Activated T-helper 1 cell treated with Interleukin-2 at 50 U/mL for 16 hours (primary cell): Measurements from ENCODE around the gene NCOR2.

Source experiments
- DNase-seq: peaks from one replicate; pipeline ENCODE4 v3.0.0-alpha.2; 2020; ENCODE audit warnings: low read depth

The NCOR2 gene

DNA sequence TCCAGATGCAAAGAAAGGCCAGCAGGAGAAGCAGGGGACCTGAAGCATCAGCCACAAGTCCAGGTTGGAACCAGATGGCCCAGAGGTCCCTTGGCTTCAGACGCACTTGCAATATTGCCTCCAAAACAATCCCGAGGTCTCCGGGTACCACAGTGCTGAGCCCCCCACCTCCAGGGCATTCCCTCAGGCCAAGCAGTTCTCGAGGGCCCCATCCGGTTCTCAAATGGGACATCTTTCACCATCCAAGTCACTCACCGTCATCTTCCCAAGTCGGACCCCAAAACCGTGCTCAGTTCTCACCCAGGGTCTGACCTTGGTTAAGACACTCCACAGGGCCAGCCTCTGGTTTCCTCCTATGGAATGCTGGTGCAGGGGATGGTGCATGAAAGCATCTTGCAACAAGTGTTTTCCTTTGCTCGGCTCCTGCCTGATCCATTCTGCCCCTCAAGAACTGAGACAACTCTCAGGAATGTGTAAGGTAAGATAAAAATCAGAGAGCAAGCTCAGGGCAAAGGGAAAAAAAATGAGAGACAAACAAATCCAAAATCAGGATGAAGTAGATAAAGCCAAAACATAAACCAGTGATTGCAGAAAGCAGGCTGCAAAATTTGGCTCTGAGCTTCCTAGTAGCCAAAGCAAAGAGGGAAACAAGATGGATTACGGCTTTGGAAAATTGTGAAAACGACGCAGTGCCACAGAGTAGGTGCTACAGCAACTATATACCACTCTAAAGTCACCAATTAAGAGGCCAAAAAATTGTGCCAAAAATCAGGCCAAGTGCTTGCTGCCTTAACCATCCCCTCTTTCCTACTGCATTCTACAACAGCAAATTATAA is 8.0 kb downstream of the NCOR2 start:
- no peak for DNase-seq

DNA sequence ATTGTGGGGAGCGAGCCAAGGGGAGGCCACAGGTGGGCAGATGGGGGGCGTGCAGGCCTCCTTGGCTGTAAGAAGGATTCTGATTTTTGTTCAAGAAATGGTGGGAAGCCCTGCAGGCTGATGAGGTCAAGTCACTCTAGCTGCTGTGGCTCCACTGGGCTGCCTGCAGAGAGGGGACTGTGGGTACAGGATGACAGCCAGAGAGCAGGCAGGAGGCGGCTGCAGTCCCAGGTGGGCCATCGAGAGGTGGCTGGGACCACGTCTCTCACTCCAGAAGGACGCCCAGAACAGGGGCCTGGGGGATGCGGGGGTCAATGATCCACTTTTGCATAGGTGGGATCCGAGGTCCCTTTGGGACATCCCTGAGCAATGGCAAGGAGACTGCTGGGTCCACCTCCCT is 9.1 kb downstream of the NCOR2 start:
- DNase-seq = no peak

DNA sequence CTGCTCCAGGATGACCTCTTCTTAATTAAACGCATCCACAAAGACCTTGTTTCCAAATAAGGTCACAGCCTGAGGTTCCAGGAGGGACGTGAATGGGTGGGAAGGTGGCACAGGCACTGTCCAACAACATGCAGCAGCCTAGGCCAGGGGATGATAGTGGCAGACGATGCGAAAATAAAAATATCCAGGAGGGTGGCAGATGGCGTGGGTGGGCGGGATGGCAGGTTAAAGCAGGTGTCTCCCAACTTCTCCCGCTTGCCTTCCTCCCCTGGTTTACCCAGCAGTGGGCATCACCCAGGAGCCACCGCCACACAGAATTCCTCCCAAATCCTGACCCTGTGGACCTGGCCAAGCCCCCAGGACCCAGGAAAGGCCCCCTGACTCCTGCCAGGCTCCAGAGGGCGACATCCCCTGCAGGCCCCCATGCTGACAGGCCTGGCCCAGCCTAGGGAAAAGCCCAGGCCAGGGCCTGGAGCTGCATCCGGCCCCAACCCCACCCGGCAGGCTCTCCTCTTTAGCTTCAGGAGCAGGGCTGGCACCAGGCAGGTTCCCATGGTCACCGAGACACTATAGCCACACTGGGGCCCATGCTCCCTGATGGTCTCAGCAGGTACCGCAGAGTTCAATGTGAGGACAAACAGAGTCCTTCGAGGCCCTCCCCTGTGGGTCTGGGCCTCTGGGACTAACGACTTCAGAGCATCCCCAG is 9.7 kb downstream of the NCOR2 start:
- no peak for DNase-seq

DNA sequence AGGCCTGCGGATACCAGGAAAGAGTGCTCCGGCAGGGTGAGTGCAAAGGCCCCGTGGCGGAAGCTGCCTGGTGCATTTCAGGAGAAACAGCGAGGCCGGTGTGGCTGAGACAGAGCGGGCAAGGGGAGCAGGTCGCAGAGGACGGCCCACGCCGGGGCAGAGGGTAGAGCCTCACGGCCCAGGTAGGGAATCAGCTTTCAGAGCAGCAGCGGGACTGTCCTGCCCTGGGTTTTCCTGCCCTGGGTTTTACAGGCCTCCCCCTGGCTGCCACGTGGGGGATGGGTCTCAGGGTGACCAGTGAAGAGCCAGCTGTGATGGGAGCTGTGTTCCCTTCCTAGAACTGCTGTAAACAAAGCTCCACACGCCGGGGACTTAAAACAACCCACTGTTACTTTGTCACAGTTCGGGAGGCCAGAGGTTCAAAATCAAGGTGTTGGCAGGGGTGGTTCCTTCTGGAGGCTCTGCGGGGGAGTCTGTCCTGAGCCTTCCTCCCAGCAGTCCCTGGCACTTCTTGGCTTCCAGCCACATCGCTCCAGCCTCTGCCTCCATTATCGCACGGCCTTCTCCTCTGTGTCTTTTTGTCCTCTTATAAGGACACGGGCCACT is 10.4 kb downstream of the NCOR2 start:
- no peak for DNase-seq

DNA sequence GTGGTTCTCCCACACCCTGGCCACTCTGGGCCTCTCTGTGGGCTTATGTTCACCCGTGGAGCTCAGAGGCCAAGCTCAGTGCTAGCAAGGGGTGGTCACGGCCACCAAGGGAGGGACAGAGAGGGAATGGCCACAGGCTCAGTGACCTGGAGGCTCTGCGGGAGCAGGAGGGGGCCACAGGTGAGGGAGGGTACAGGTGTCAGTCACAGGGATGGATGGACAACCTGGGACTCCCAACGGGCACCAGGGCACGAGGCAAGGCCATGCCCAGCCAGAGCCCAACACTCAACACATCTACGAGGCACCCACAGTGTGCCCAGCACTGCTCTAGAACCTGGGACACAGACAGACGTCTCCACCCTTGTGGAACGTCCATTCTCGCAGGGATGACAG is 11.3 kb downstream of the NCOR2 start:
- DNase-seq = no peak

DNA sequence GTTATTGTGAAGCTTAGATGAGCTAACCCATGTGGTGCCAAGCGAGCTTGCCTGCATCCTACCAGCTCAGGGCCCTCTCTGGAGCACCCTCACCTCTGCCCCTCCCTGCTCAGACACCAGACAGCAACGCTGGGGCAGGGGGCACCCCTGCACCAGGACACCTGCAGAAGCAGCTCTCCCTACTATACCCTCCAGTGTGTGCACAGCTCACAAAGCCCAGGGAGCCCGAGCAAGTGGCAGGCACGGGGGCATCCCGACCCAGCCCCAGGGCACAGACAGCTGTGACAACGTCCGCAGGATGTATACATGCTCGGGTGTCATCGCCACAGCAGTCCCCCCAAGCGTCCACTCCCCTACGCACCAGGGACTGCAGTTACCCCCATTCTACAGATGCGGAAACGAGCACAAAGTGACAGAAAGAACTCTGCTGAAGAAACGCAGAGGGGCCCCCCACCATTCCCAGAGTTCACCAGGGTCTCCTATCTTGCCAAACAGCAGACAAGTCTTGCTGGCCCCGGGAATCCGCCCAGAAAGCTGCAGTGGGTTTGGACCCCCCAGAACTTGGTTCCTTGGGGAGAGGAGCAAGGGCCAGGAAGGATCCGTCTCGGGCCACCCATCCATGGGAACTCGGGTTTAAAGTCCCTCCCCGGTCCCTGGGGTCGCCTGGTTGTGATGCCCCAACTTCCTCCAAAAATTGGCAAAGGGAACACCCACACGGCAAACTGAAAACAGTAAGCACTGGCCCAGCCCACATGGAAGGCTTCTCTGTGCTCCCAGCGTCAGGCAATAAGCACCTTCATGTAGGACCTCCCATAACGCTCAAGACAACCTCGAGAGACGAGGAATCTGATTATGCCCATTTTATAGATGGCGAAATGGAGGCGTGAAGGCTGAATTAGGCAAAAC is 12.0 kb downstream of the NCOR2 start:
- no peak for DNase-seq

DNA sequence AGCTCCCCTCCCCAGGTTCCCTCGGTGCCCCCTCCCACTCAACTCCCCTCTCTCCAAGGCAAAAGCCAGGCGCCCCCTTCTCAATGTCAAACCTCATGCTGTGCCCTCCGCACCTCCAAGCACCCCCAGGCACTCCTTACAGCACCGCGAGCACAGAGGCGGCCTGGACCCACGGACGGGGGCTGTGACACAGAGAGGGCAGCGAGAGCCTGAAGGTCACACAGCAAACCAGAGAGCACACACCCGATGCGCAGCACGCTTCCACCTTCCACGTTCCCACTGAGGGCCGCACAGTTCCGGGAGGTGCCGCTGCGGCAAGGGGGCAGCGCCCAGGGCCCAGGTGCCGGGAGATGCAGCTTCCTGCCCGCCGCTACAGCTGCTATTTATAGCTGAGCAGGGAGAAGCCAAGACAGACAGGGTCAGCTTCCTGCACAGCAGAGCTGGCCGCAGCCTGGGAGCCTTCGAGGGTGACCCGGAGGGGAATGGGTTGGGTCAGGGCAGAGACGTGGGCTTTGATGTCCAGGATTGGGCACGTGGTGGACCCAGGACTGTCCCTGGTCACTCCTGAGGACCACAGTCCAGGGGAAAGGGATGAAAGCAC is 12.9 kb downstream of the NCOR2 start:
- DNase-seq = no peak

DNA sequence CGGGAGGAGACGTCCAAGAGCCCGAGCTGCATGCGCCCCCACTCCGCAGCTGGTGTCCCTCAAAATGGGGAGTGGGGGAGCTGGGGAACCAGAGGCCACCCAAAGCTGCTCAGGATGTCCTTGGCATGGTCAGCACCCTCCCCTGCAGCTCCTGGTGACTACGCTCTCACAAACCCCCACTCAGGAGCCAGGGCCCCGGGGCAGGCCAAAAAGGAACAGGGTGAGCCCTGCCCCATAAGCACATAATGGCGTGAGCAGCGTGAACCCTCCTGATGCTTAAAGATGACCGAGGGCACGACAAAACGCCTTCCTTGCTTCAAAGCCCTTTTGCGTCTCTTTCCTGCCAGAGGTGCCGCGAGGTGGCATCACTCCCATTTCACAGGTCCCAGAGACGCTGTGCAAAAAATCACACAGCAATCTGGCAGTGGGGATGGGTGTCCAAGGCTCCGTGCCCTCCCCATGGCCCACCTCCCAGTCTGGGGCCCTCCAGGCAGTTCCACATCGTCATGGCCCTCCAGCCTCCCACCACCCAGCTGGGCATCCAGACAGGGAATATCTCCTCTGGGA is 13.5 kb downstream of the NCOR2 start:
- no peak for DNase-seq

DNA sequence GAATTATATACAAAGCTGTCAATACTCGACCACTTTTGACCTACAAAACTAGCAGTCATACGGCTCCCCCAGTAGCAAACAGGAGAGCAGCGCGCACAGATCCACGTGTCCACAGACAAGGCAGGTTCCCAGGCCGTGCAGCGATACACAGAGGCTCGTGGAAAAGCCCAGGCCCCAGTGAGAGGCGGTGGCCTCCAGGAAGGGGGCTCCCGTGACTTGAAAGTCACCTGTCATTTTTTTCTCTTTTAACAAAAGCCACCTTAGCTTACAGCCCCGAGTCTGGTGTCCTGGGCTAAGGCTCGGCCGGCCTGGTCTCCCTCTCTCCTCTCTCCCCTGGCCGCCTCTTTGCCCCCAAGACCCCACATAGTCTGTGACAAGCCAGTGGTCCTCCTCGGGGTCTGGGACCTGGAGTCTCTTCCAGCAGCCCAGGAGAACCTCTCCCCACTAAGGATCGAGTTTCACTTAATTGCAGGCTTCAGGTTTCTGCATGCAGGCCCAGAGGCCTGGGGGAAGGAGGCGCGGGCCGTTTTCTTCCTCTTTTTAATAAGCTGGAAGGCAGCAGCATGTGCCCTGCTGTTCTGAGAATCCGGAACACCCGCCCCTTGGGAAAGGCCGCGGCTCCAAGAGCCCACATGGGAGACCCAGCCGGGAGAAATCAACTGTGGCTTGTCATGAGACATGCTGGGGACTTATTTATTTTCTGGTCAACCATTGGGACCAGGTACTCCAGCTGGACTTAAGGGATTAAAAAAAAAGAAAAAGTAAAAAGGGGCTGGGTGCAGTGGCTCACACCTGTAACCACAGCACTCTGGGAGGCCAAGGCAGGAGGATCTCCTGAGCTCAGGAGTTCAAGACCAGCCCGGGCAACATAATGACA is 15.9 kb downstream of the NCOR2 start:
- no peak for DNase-seq

DNA sequence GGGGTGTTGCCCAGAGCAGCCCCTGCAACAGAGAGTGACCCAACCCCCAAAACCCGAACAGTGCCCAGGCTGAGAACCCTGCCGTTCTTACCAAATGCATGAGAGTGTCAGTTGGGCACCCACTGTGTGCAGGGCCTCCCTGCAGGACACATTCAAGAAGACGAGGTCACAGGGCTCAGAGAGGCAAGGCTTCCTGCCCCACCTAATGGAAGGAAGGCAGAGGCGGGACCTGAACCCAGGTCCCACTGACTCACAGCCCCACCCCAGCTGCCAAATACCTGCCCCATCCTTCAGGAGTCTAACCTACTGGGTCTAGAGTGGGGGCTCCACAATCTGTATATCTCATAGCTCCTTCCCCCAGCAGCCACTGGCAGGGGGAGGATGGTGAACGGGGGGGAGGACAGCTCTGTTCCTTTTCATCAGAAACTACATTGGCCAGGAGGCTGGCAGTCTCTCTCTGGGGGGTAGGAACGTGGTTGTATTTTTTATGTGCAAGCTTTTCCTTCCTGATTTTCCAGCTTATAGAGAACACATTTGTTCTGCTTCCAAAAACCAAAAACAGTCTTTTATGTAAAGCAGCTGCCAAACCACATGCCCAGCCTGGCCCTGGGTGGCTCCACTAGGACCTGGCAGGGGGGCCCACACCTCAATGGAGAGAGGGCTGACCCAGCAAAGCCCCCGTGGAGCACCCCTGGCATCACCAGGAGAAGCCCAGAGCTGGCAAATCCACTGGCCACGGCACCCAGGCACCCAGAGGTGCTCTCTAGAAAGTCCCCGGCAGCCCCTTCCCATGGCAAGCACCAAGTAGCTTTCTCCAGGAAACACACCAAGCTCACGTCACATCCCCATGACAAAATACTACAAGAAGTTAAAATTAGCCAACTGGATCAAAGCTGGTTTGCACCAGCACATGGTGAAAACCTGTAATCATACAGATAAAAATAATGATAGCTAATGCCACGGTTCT is 17.0 kb downstream of the NCOR2 start:
- no peak for DNase-seq

DNA sequence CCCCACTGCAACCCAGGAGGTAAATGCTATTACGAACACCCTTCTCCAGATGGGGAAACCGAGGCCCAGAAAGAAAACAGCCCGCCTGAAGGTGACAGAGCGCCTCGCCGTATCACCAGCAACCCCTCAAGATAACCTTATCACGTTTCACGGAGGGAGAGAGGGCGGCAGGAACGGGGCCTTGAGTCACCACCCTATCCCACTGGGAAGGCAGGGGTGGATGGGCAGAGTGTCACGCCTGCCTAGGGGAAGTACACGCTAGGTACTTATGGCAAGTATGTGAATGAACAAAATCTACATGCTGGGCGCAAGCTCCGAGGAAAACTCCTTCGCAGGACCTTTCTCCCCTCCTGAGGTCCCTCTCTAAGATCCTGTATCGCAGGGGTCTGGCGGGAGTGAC is 17.8 kb downstream of the NCOR2 start:
- DNase-seq = no peak

DNA sequence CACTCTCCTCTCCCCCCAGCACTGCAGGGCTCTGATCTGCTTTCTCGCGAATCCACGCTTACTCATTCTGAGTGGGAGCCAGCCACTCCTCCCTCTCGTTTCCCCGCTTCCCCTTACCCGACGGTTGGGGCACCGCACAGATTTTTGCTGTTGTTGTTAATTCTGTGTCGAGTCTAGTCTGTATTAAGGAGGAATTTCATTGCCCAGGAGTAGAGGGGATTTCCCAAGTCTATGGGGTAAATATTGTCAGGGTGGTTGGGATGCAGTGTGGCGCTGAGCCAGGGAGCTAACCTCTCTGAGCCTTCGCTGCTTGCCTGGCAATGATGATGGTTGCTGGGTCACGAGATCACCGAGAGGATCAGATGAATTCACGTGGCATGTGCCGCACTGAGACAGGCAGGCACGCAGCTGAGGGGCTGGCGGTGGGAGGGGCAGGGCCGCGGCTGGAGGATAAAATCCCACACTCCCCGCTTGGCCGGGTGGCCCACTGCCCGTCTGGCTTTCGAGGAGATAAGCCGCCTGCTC is 18.5 kb downstream of the NCOR2 start:
- DNase-seq = no peak

DNA sequence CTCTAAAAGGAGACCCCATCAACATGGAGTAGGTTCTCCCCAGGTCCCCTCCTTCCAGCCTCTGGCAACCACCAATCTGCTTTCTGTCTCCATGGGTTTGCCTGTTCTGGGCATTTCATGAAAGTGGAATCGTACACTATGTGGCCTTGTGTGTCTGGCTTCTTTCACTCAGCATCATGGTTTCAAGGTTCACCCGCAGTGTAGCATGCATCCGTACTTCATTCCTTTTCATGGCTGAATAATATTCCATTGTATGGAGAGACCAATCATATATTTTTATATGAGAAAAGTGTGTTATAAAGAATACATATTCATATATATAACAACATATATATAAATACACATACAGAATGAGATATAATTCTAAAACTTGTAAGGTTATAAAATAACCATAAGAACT is 19.8 kb downstream of the NCOR2 start:
- no peak for DNase-seq

DNA sequence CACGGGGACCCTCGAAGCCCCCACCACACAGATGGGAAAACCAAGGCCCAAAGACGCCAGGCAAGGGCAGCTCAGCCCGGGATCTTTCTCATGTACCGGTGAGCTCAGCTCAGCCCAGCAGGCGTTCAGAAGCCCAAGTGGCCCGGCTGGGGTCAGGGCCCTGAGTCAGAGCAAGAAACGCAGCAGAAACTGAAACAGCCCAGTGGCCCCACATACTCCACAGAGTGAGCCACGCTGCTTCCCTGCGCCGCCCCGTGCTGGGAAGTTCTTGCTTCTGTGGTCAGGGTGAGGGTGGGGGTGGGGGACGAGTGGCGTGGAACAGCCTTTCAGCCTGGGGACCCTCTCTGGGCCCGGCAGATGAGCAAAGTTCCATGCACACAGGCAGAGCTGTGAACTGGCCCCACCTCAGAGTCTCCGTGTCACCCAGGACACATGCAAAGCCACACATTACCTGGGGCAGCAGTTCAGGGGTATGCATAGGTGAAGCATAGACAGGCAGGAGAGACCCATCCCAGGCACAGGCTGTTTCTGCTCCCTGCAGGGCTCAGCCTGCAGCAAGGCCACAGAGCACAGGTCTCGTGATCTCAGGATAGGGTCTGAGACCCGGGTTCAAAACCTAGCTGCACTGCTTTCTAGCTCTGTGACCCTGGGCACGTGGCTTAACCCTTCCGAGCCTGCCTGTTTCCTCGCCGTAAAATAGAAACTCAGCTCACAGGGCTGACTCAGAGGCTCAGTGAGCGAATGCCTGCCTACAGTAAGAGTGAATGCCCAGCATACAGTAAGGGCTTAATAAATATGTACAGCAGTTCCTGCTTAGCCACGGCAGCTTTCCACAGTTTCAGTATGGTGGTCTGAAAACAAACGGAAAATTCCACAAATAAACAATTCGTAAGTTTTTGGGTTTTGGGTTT is 21.6 kb downstream of the NCOR2 start:
- DNase-seq = no peak

DNA sequence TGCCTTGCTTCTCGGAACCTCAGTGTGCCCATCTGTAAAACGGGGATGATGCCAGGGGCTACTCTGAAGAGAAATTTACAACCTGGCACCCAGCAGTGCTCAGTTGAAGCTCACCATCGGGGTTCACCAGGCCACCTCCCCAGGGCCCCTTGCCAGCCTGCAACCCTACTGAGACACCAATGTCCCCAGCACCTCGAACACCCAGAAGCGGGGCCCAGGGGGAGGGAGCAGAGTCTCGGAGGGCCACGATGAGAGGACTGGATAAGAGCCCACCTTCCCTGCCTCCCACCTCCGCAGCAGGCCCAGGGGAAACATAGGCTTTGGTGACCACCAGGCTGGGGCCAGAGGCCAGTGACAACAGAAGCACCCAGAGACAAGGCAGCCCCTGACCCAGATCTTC is 22.4 kb downstream of the NCOR2 start:
- no peak for DNase-seq

DNA sequence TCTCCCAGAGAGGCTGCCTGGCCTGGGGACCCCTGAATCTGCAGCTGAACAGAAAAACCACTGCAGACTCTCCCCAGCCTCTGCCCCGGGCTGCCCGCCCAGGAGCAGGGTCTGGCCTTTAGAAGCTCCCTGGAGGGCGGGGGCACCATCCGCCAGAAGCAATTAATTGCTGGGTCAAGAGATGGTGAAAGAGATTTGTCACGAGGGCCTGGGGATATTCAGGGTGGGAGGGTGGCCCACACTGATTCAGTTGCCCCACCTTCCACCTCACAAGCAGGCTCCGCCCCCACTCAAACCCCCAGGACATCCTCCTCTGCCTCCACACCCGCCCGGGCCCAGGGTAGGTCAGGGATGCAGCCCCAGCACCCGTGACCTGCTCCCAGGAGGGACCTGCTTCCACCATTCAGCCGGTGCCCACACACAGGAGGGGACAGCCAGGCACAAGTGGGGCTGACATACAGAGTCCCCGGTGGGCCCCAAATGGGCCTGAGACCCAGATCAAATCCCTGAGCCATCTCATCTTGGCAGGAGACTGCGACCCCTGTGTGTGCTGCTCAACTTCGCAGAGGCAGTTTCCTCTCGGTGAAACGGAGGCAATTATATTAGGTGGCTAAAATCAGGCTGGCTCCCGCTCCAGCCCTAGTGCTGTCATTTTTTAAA is 23.0 kb downstream of the NCOR2 start:
- DNase-seq = no peak

DNA sequence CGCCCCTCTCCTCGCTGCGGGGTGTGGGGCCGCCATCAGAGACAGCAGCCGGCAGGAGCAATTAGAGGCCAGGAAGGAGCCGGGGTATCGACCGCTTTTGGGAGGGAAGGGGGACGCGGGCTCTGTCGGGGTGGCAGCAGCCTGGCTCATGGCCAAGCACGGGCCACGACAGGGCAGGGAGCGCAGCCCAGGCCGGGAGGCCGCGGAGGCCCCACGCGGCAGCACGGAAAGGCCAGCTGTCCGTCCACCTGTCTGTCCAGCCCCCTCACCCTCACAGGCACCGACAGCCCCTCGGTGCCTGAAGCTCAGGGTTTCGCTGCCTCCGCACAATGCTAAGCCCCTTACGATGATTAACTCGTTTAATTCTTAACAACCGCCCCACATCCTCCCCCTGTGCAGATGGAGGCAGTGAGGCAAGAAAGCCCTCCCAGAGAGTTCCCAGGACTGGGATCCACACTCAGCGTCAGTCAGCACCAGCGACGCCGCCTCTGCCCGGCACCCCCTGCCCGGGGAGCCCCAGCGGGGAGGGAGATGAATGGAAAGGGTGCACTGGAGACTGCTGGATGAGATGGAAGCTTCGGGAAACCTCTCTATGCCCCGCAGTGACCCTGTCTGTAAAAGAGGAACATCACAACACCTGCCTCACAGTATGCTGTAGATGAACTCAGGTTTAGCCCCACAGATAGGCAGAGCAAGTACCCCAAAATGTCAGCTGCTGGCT is 23.7 kb downstream of the NCOR2 start:
- DNase-seq = no peak
